ENCODE results near the gene KIR2DL4.
"Not testable (repeated sequence)": the region's sequence is repeated elsewhere in the genome, so short reads cannot be mapped to it uniquely, and the experiment has no call there.

KIR2DL4 gene

GRCh38 chr19:54803410-54803809 is at the start of gene KIR2DL4:
TSS of gene KIR2DL4 (plus strand) at chr19:54803610. CDS start at chr19:54803652, 42 bp downstream.
- in situ Hi-C loops (cut with MboI; ENCODE audit: low sequenced_read_pairs) = no loop called here

- in situ Hi-C loops (cut with MboI; ENCODE audit: low sequenced_read_pairs) = not testable (repeated sequence)
Measured at GRCh38 chr19:54756204-54757110, 47.0 kb upstream of the KIR2DL4 start.

GRCh38 chr19:54758577-54758976 is 44.8 kb upstream of the KIR2DL4 start:
- in situ Hi-C loops (cut with MboI; ENCODE audit: low sequenced_read_pairs) = not testable (repeated sequence)

- in situ Hi-C loops (cut with MboI; ENCODE audit: low sequenced_read_pairs) = not testable (repeated sequence)
Measured at GRCh38 chr19:54764219-54764618, 39.2 kb upstream of the KIR2DL4 start.

GRCh38 chr19:54766464-54766863 is 36.9 kb upstream of the KIR2DL4 start:
- in situ Hi-C loops (cut with MboI; ENCODE audit: low sequenced_read_pairs) = not testable (repeated sequence)

GRCh38 chr19:54769646-54770045 is 33.8 kb upstream of the KIR2DL4 start, which contains the start of gene KIR2DL1:
TSS of gene KIR2DL1 (plus strand) at chr19:54769793. CDS start at chr19:54769851, 58 bp downstream.
- in situ Hi-C loops (cut with MboI; ENCODE audit: low sequenced_read_pairs) = loop anchor here (10.0 kb wide), 1 partner anchor 85 kb away; the partner anchor contains the start of gene KIR3DL2

- in situ Hi-C loops (cut with MboI; ENCODE audit: low sequenced_read_pairs) = loop anchor here (10.0 kb wide), 1 partner anchor 84 kb away; the partner anchor contains the start of gene KIR3DL2
Measured at GRCh38 chr19:54770511-54770910, 32.9 kb upstream of the KIR2DL4 start.

- in situ Hi-C loops (cut with MboI; ENCODE audit: low sequenced_read_pairs) = loop anchor here (10.0 kb wide), 1 partner anchor 84 kb away; the partner anchor contains the start of gene KIR3DL2
Measured at GRCh38 chr19:54771018-54771960, 32.1 kb upstream of the KIR2DL4 start.

GRCh38 chr19:54772666-54773065 is 30.7 kb upstream of the KIR2DL4 start:
- in situ Hi-C loops (cut with MboI; ENCODE audit: low sequenced_read_pairs) = loop anchor here (10.0 kb wide), 1 partner anchor 82 kb away; the partner anchor contains the start of gene KIR3DL2

GRCh38 chr19:54775095-54775815 is 28.2 kb upstream of the KIR2DL4 start:
- in situ Hi-C loops (cut with MboI; ENCODE audit: low sequenced_read_pairs) = loop anchor here (10.0 kb wide), 1 partner anchor 80 kb away; the partner anchor contains the start of gene KIR3DL2

GRCh38 chr19:54775830-54776229 is 27.6 kb upstream of the KIR2DL4 start:
- in situ Hi-C loops (cut with MboI; ENCODE audit: low sequenced_read_pairs) = loop anchor here (10.0 kb wide), 1 partner anchor 79 kb away; the partner anchor contains the start of gene KIR3DL2

GRCh38 chr19:54777851-54778250 is 25.6 kb upstream of the KIR2DL4 start:
- in situ Hi-C loops (cut with MboI; ENCODE audit: low sequenced_read_pairs) = loop anchor here (10.0 kb wide), 1 partner anchor 77 kb away; the partner anchor contains the start of gene KIR3DL2

GRCh38 chr19:54778896-54779295 is 24.5 kb upstream of the KIR2DL4 start:
- in situ Hi-C loops (cut with MboI; ENCODE audit: low sequenced_read_pairs) = loop anchor here (10.0 kb wide), 1 partner anchor 76 kb away; the partner anchor contains the start of gene KIR3DL2

- in situ Hi-C loops (cut with MboI; ENCODE audit: low sequenced_read_pairs) = not testable (repeated sequence)
Measured at GRCh38 chr19:54782916-54783315, 20.5 kb upstream of the KIR2DL4 start.

- in situ Hi-C loops (cut with MboI; ENCODE audit: low sequenced_read_pairs) = not testable (repeated sequence)
Measured at GRCh38 chr19:54786091-54786723, 17.2 kb upstream of the KIR2DL4 start.

GRCh38 chr19:54788154-54788553 is 15.3 kb upstream of the KIR2DL4 start:
- in situ Hi-C loops (cut with MboI; ENCODE audit: low sequenced_read_pairs) = not testable (repeated sequence)

- in situ Hi-C loops (cut with MboI; ENCODE audit: low sequenced_read_pairs) = no loop called here
Measured at GRCh38 chr19:54790711-54791110, 12.7 kb upstream of the KIR2DL4 start.

- in situ Hi-C loops (cut with MboI; ENCODE audit: low sequenced_read_pairs) = no loop called here
Measured at GRCh38 chr19:54791476-54791875, 11.9 kb upstream of the KIR2DL4 start.

GRCh38 chr19:54792814-54793213 is 10.6 kb upstream of the KIR2DL4 start:
- in situ Hi-C loops (cut with MboI; ENCODE audit: low sequenced_read_pairs) = no loop called here
